Gastroesophageal sphincter (tissue), 3 donors: ENCODE measurements around the gene MED31.

ENCODE experiments used
- EP300 ChIP-seq: sonication (generic); formaldehyde crosslinking; IDR thresholded peaks from one replicate; pipeline ENCODE4 v1.6.1; 2017; ENCODE audit warnings: antibody characterized with exemption, mild to moderate bottlenecking
- POLR2A ChIP-seq, 2 donors: fragments of 450-650 bp; IDR thresholded peaks; one replicate each; pipeline ENCODE4 v1.6.1; 2017; ENCODE audit warnings: antibody characterized with exemption in 2 of 2, mild to moderate bottlenecking in 2 of 2, moderate library complexity in 1 of 2
- POLR2AphosphoS5 ChIP-seq: sonication (generic); formaldehyde crosslinking; IDR thresholded peaks from one replicate; pipeline ENCODE4 v1.6.1; 2017; ENCODE audit warnings: antibody characterized with exemption
- TF ChIP-seq, protein P1 (sequence below), 4 experiments: fragments of 200-600 bp in 2 of 4; fragments of 450-650 bp in 2 of 4; sonication (generic) in 1 of 4; IDR thresholded peaks; one replicate each; pipeline ENCODE4 v1.5.1; 2017 to 2019; ENCODE audit warnings: antibody characterized with exemption in 4 of 4, mild to moderate bottlenecking in 2 of 4, moderate library complexity in 2 of 4

DNA sequence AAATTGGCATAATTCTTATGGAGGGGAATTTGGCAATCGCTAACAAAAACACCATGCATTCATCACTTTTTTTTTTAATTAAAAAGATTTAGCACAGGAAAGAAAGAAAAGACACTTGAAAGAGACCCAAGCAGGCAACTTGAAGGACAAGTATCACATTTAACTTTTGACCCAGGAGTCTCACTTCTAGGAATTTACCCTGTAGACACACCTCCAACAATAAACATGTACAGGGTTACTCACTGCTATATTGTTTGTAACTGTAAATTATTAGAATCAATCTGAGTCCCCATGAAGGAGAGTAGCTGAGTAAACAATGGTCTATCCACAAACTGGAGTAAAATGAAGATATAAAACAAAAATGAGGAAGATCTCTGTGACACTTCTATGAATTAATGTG, 21.0 kb downstream of the MED31 start:
- TF ChIP-seq, protein P1, sequence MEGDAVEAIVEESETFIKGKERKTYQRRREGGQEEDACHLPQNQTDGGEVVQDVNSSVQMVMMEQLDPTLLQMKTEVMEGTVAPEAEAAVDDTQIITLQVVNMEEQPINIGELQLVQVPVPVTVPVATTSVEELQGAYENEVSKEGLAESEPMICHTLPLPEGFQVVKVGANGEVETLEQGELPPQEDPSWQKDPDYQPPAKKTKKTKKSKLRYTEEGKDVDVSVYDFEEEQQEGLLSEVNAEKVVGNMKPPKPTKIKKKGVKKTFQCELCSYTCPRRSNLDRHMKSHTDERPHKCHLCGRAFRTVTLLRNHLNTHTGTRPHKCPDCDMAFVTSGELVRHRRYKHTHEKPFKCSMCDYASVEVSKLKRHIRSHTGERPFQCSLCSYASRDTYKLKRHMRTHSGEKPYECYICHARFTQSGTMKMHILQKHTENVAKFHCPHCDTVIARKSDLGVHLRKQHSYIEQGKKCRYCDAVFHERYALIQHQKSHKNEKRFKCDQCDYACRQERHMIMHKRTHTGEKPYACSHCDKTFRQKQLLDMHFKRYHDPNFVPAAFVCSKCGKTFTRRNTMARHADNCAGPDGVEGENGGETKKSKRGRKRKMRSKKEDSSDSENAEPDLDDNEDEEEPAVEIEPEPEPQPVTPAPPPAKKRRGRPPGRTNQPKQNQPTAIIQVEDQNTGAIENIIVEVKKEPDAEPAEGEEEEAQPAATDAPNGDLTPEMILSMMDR (IDR thresholded peaks at IDR 0.05), result no peak
- no peak for TF ChIP-seq POLR2A (IDR thresholded peaks at IDR 0.05)
- no peak for TF ChIP-seq POLR2AphosphoS5
- no peak for TF ChIP-seq EP300
